ENCODE data around the gene BRICD5. TPM values are rescaled to one million over a fixed set of nuclear protein-coding genes. Genes with fewer than 3 reads are reported as not detected.

The BRICD5 gene
- total and polyA plus RNA-seq, 4 donors = 2.1 to 13.5 (median 9.3) TPM

DNA sequence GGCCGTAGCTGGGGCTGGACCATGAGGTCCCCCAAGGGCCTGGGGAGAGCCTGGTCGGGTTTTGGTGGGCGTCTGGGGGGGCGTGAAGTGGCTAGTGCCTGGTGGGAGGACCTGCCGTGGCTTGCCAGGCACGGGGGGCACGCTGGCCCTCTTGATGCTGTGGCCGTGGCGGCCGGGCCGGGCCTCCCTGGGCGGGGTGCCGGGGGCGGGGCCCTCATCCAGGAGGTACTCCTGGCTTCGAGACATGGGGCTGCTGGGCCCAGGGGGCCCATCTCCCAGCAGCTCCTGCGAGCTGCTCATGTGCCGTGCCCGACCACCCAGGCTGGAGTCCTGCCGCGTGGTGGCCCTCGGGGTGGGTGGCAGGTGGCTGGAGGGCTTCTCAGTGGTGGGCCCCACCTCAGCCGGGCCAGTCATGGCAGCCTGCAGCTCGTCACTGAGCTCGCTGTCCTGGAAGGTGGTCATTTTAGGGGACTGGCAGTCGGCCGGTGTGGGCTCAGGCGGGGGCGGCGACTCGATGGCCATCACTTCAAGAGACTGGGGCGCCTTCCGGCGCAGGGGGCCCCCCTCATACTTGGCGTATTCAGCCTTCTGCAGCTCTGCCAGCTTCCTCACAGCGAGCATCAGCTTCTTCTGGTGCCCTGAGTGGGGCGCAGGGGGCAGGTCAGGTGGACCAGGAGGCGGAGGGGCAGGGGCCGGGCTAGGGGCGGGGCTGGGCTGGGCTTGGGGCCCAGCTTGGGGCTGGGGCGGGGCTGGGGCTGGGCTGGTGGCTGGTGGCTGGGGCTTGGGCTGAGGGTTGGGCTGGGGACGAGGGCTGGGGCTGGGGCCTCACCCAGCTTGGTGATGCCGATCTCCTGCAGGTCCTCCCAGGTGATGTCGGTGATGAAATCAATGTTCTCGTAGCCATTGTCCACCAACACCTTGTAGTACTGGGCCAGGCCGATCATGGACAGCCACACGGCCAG is 29.4 kb downstream of the BRICD5 start:
- Histone ChIP-seq H3K4me1 (ENCODE audit: control insufficient read depth in 5 of 5, insufficient read depth in 5 of 5, low read length in 5 of 5) (no peaks in the 10 kb centered on the region), H3K4me3 (no peak overlapping the region), H3K27me3 (ENCODE audit: control insufficient read depth in 3 of 3, insufficient read depth in 3 of 3, low read length in 2 of 3) (no peaks in the 10 kb centered on the region), H3K9ac (ENCODE audit: insufficient read depth in 1 of 2, low read length in 2 of 2) (no peak overlapping the region), H3K27ac (ENCODE audit: low read depth in 1 of 2, low read length in 1 of 2) (no peak overlapping the region), H3K36me3 (ENCODE audit: control insufficient read depth in 4 of 4, insufficient read depth in 4 of 4, low read length in 4 of 4) (peaks cover 0 to 20% (median 2%) of the 10 kb centered on the region in 4 donors), H3K9me3 (ENCODE audit: control insufficient read depth in 4 of 4, insufficient read depth in 3 of 4, low read length in 3 of 4) (no peaks in the 10 kb centered on the region)
- no peak for ATAC-seq (ENCODE audit: insufficient read depth, low FRiP score)
- TF ChIP-seq, protein P1, sequence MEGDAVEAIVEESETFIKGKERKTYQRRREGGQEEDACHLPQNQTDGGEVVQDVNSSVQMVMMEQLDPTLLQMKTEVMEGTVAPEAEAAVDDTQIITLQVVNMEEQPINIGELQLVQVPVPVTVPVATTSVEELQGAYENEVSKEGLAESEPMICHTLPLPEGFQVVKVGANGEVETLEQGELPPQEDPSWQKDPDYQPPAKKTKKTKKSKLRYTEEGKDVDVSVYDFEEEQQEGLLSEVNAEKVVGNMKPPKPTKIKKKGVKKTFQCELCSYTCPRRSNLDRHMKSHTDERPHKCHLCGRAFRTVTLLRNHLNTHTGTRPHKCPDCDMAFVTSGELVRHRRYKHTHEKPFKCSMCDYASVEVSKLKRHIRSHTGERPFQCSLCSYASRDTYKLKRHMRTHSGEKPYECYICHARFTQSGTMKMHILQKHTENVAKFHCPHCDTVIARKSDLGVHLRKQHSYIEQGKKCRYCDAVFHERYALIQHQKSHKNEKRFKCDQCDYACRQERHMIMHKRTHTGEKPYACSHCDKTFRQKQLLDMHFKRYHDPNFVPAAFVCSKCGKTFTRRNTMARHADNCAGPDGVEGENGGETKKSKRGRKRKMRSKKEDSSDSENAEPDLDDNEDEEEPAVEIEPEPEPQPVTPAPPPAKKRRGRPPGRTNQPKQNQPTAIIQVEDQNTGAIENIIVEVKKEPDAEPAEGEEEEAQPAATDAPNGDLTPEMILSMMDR (IDR thresholded peaks at IDR 0.05; ENCODE audit: control extremely low read depth, extremely low read depth) = no peak
- 86 to 88% methylated on average over 42 to 46 of the region's 46 CpGs for WGBS, 2 donors
- no peak for DNase-seq

DNA sequence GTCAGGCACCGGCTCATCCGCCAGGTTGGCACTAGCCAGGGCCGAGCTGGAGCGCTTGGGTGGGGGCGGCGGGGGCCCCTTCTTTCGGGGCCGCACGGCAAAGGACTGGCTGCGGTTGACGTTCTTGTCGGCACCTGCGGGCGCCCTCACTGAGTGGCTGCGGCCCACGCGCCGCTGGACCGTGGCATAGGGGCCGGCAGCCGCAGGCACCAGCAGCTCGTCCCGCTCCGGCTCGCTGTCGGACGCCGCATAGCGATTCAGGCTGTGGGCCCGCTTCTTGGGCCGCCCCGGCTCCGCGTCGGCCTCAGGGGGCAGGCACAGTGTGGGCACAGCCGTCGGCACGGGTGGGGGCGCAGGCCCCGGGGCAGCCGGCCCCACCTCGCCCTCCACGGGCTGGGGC is 30.2 kb downstream of the BRICD5 start:
- WGBS, 2 donors = 94 to 96% methylated on average over 33 to 43 of the region's 43 CpGs
- Histone ChIP-seq H3K4me3 (no peak overlapping the region), H3K9ac (ENCODE audit: insufficient read depth in 1 of 2, low read length in 2 of 2) (no peak overlapping the region), H3K4me1 (ENCODE audit: control insufficient read depth in 5 of 5, insufficient read depth in 5 of 5, low read length in 5 of 5) (no peaks in the 10 kb centered on the region), H3K9me3 (ENCODE audit: control insufficient read depth in 4 of 4, insufficient read depth in 3 of 4, low read length in 3 of 4) (no peaks in the 10 kb centered on the region), H3K36me3 (ENCODE audit: control insufficient read depth in 4 of 4, insufficient read depth in 4 of 4, low read length in 4 of 4) (peaks cover 0 to 28% (median 3%) of the 10 kb centered on the region in 4 donors), H3K27me3 (ENCODE audit: control insufficient read depth in 3 of 3, insufficient read depth in 3 of 3, low read length in 2 of 3) (no peaks in the 10 kb centered on the region), H3K27ac (ENCODE audit: low read depth in 1 of 2, low read length in 1 of 2) (no peak overlapping the region)
- TF ChIP-seq, protein P1 (IDR thresholded peaks at IDR 0.05; ENCODE audit: control extremely low read depth, extremely low read depth) = no peak
- ATAC-seq (ENCODE audit: insufficient read depth, low FRiP score) (no peak), DNase-seq (no peak)

DNA sequence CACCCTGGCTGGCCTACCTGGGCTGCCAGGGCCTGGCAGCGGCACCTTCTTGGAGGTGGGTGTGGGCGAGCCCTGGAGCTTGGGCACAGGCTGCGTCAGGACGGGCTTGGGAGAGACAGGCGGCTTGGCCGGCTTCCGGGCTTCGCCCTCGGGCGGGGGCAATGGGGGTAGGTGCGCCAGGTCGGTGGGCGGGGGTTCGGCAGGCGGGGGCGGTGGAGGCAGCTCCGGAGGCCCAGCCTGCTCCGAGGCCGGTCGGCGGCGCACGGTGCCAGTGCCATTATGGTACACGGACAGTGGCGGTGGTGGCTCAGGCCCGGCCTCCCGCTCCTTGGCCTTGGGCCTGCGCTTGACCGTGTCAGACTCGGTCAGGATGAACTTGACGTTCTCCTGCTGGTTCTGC is 31.1 kb downstream of the BRICD5 start:
- no peak for ATAC-seq (ENCODE audit: insufficient read depth, low FRiP score)
- WGBS, 2 donors = 97% methylated on average over 27 to 31 of the region's 31 CpGs
- H3K27me3 ChIP-seq (ENCODE audit: control insufficient read depth in 3 of 3, insufficient read depth in 3 of 3, low read length in 2 of 3) = no peaks in the 10 kb centered on the region
- no peak for DNase-seq
- no peak overlapping the region for H3K27ac ChIP-seq (ENCODE audit: low read depth in 1 of 2, low read length in 1 of 2)
- H3K4me3 ChIP-seq = no peak overlapping the region
- H3K9ac ChIP-seq (ENCODE audit: insufficient read depth in 1 of 2, low read length in 2 of 2) = no peak overlapping the region
- H3K9me3 ChIP-seq (ENCODE audit: control insufficient read depth in 4 of 4, insufficient read depth in 3 of 4, low read length in 3 of 4) = no peaks in the 10 kb centered on the region
- TF ChIP-seq, protein P1 (IDR thresholded peaks at IDR 0.05; ENCODE audit: control extremely low read depth, extremely low read depth) = no peak
- peaks cover 4 to 36% (median 7%) of the 10 kb centered on the region in 4 donors for H3K36me3 ChIP-seq (ENCODE audit: control insufficient read depth in 4 of 4, insufficient read depth in 4 of 4, low read length in 4 of 4)
- no peaks in the 10 kb centered on the region for H3K4me1 ChIP-seq (ENCODE audit: control insufficient read depth in 5 of 5, insufficient read depth in 5 of 5, low read length in 5 of 5)

Measured in lung (tissue), 12 donors.